ENCODE results near the gene MMP15.

- no peak for TF ChIP-seq CTCF (IDR thresholded peaks at IDR 0.05; ENCODE audit: low read depth, low read length, missing input control)
- no peak for TF ChIP-seq TAF1 (conservative IDR thresholded peaks at IDR 0.05)
- no peak for TF ChIP-seq HNF4G (IDR thresholded peaks at IDR 0.05)
- TF ChIP-seq EGR1 (IDR thresholded peaks at IDR 0.05; ENCODE audit: low read depth in 2 of 2): no peak
- no peak for TF ChIP-seq JUND (IDR thresholded peaks at IDR 0.05)
- no peak for TF ChIP-seq YY1 (IDR thresholded peaks at IDR 0.05)
- TF ChIP-seq RAD21 (IDR thresholded peaks at IDR 0.05): no peak
- no peak for TF ChIP-seq SP1 (IDR thresholded peaks at IDR 0.05)
- TF ChIP-seq REST (IDR thresholded peaks at IDR 0.05): no peak
- TF ChIP-seq ATF3 (IDR thresholded peaks at IDR 0.05): no peak
- TF ChIP-seq GABPA (IDR thresholded peaks at IDR 0.05 in 1 of 2, conservative IDR thresholded peaks at IDR 0.05 in 1 of 2): no peak
- no peak for TF ChIP-seq MAX (IDR thresholded peaks at IDR 0.05)
- no peak for TF ChIP-seq ZBTB33 (IDR thresholded peaks at IDR 0.05)
These were observed 52.2 kb downstream of the MMP15 start for GRCh38 chr16:58077796-58078195.

Data from liver (tissue), 3 donors.